C4-2B (cell line): ENCODE results near the gene SREBF2.

Source experiments
- ZFX ChIP-seq: fragments of 450-650 bp; IDR thresholded peaks from 2 replicates; pipeline ENCODE4 v1.6.1; 2017
- TF ChIP-seq, protein P1 (sequence below): fragments of 450-650 bp; conservative IDR thresholded peaks from 2 replicates; pipeline ENCODE4 v1.5.1; 2017; ENCODE audit warnings: mild to moderate bottlenecking

DNA sequence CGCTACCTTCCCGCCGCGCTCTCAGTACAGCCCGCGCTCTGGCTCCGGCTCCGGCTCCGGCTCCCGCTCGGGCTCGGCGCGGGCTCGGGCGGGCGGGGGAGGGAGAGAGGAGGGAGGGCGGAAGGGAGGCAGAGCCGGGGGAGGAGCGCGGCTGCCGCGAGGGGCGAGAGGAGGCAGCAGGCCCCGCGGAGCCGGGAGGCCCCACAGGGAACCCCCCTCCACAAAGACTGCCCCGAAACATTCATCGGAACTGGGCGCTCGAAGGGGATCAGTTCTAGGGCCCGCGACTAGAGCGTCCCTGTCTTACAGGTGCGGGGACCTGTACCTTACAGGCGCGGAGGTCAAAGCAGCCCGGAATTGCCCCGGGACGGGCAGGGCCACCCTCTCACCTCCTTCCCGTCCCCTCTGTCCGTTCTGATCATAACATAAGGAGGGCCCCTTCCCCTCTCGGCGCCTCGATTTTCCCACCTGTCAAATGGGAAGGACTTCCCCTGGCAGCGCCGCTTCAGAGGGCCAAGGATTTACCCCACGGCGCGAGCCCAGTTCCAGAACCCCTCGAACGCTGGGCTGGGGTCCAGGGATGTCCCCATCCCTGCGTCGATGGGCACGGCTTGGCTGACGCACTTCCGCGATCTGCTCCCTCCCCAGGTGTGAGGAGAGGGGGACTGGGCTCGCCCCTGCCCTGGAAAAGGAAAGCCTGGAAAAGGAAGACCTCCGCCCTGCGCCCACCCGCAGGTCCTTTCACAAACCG is 82.3 kb downstream of the SREBF2 start, which contains the start of gene SHISA8:
- TF ChIP-seq, protein P1, sequence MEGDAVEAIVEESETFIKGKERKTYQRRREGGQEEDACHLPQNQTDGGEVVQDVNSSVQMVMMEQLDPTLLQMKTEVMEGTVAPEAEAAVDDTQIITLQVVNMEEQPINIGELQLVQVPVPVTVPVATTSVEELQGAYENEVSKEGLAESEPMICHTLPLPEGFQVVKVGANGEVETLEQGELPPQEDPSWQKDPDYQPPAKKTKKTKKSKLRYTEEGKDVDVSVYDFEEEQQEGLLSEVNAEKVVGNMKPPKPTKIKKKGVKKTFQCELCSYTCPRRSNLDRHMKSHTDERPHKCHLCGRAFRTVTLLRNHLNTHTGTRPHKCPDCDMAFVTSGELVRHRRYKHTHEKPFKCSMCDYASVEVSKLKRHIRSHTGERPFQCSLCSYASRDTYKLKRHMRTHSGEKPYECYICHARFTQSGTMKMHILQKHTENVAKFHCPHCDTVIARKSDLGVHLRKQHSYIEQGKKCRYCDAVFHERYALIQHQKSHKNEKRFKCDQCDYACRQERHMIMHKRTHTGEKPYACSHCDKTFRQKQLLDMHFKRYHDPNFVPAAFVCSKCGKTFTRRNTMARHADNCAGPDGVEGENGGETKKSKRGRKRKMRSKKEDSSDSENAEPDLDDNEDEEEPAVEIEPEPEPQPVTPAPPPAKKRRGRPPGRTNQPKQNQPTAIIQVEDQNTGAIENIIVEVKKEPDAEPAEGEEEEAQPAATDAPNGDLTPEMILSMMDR: no peak
- TF ChIP-seq ZFX: no peak
